ENCODE results near the gene KATNB1. TPM values are rescaled to one million over a fixed set of nuclear protein-coding genes. Genes with fewer than 3 reads are reported as not detected.

KATNB1 gene
- total and polyA plus RNA-seq, 8 donors: 7.8 to 17.0 (median 11.4) TPM

- H3K27ac ChIP-seq: no peak overlapping the region
- no peak for FAIRE-seq
- WGBS, 2 donors: 54 to 55% methylated on average over 3 of the region's 3 CpGs
- TF ChIP-seq, protein P1, sequence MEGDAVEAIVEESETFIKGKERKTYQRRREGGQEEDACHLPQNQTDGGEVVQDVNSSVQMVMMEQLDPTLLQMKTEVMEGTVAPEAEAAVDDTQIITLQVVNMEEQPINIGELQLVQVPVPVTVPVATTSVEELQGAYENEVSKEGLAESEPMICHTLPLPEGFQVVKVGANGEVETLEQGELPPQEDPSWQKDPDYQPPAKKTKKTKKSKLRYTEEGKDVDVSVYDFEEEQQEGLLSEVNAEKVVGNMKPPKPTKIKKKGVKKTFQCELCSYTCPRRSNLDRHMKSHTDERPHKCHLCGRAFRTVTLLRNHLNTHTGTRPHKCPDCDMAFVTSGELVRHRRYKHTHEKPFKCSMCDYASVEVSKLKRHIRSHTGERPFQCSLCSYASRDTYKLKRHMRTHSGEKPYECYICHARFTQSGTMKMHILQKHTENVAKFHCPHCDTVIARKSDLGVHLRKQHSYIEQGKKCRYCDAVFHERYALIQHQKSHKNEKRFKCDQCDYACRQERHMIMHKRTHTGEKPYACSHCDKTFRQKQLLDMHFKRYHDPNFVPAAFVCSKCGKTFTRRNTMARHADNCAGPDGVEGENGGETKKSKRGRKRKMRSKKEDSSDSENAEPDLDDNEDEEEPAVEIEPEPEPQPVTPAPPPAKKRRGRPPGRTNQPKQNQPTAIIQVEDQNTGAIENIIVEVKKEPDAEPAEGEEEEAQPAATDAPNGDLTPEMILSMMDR (IDR thresholded peaks at IDR 0.05): peak; percentile 53 to 71 (median 57)
- no peaks in the 10 kb centered on the region for H3K27me3 ChIP-seq
- peak; percentile 94 to 100 (median 97) for ATAC-seq
- DNase-seq: peak; percentile 72 to 88 (median 81)
- H3K4me1 ChIP-seq: no peaks in the 10 kb centered on the region
- H3K9me3 ChIP-seq: no peaks in the 10 kb centered on the region
- intact Hi-C loops (cut with DNase I): loop anchor here in 2 of 3 donors (5.0 to 10.0 kb wide), 4 partner anchors 68 to 145 kb away; no protein-coding TSS in a partner anchor
- no peak overlapping the region for H3K4me3 ChIP-seq
- no peaks in the 10 kb centered on the region for H3K36me3 ChIP-seq
These were observed 15.4 kb upstream of the KATNB1 start for GRCh38 chr16:57720142-57720575.

DNA sequence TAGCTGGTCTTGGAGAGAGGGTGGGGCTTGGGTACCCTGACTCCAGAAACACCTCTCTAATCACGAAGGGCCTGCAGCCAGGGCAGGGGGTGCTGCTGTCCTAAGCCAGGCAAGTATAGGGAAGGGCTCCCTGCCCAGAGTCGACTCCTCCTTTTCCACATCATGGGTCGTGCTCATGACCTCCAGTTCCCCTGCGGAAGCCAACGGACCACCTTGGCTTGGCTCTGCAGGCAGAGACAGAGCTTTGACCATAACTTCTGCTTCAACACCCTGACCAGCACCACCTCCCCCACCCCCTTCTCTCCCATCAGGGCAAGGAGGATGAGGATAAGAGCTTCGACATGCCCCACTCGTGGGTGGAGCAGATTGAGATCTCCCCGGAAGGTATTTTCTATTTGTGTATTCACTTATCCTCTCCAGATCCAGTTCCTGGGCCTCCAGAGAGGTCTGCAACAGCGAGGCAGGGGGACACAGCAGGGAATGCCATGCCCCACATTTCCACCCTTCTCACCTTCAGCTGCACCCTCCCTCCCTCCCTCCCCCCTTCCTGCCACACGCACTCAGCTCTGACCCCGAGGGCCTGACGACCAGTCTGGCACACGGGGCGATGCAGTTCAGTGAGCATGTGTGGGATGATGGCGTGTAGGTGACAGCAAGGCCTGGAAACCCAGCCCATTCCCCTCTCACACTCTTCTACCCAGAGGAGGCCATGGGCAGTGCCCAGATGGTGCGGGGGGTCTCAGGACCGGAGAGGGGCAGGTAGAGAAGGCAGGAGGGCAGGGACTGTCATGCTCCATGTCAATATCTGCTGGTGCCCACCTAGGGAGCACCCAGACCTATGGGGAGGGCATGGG, 14.0 kb upstream of the KATNB1 start:
- Histone ChIP-seq H3K9me3 (no peaks in the 10 kb centered on the region), H3K4me3 (no peak overlapping the region), H3K27ac (no peak overlapping the region), H3K27me3 (no peaks in the 10 kb centered on the region), H3K4me1 (no peaks in the 10 kb centered on the region), H3K36me3 (no peaks in the 10 kb centered on the region)
- ATAC-seq: no peak
- intact Hi-C loops (cut with DNase I): loop anchor here in 2 of 3 donors (5.0 to 10.0 kb wide), 4 partner anchors 69 to 147 kb away; no protein-coding TSS in a partner anchor
- no peak for FAIRE-seq
- 82% methylated on average over 17 of the region's 17 CpGs for WGBS, 2 donors
- peak in 1 of 6 donors; percentile 50 for DNase-seq
- TF ChIP-seq, protein P1 (IDR thresholded peaks at IDR 0.05): no peak

DNA sequence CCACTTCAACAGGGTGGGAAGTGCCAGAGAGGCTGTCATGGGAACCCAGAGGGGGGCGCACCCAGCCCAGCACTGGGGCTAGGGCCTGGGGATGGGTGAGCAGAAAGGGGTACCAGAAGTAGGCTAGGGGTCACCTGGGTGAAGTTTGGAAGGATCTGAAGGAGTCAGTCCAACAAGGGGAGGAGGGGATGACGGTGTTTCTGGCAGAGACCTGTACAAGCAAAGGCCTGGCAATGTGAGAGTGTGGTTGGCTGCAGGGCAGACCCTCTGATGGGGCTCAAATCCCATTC, 13.4 kb upstream of the KATNB1 start:
- Histone ChIP-seq H3K9me3 (no peaks in the 10 kb centered on the region), H3K4me1 (no peaks in the 10 kb centered on the region), H3K27ac (no peak overlapping the region), H3K4me3 (no peak overlapping the region), H3K27me3 (no peaks in the 10 kb centered on the region), H3K36me3 (no peaks in the 10 kb centered on the region)
- TF ChIP-seq, protein P1 (IDR thresholded peaks at IDR 0.05): no peak
- FAIRE-seq: no peak
- no peak for ATAC-seq
- DNase-seq: no peak
- intact Hi-C loops (cut with DNase I): loop anchor here in 2 of 3 donors (5.0 to 10.0 kb wide), 4 partner anchors 70 to 147 kb away; no protein-coding TSS in a partner anchor
- 88 to 92% methylated on average over 2 of the region's 2 CpGs for WGBS, 2 donors

DNA sequence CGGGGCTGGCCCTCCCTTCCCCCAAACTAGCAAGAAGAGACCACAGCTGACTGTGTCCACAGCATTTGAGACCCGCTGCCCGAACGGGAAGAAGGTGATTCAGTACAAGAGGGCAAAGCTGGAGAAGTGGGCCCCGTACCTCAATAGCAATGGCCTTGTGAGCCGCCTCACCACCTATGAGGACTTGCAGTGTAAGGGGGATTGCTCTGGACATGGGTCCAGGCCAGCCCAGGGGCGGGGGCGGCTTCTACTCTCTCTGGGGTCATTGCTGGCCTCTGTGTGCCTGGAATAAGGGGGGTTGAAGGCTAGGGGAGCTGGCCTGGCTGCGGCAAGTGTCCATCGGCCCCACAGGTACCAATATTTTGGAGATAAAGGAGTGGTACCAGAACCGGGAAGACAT, 12.9 kb upstream of the KATNB1 start:
- Histone ChIP-seq H3K36me3 (no peaks in the 10 kb centered on the region), H3K9me3 (no peaks in the 10 kb centered on the region), H3K4me1 (no peaks in the 10 kb centered on the region), H3K4me3 (no peak overlapping the region), H3K27ac (no peak overlapping the region), H3K27me3 (no peaks in the 10 kb centered on the region)
- TF ChIP-seq, protein P1 (IDR thresholded peaks at IDR 0.05): no peak
- peak in 1 of 6 donors; percentile 48 for DNase-seq
- no peak for FAIRE-seq
- ATAC-seq: no peak
- intact Hi-C loops (cut with DNase I): loop anchor here in 2 of 3 donors (5.0 to 10.0 kb wide), 4 partner anchors 70 to 148 kb away; no protein-coding TSS in a partner anchor
- WGBS, 2 donors: 72 to 80% methylated on average over 11 of the region's 11 CpGs

DNA sequence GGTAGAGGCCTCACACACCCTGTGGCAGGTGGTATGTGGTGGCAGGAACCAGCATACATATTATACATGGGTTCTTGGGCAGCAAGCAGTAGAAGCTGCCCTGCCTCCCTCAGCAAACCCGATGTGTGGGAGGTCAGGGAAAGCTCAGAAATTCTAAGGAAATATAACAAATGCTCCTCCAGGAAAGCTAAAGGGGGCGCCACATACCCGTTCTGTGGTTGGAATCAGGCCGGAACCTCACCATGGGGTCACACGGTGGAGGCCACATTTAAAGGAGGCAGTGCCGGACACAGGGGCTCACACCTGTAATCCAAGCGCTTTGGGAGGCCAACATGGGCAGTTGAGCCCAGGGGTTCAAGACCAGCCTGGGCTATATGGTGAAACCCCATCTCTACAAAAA, 12.4 kb upstream of the KATNB1 start:
- H3K27ac ChIP-seq: no peak overlapping the region
- no peaks in the 10 kb centered on the region for H3K9me3 ChIP-seq
- no peak for ATAC-seq
- H3K27me3 ChIP-seq: no peaks in the 10 kb centered on the region
- intact Hi-C loops (cut with DNase I): loop anchor here in 2 of 3 donors (5.0 to 10.0 kb wide), 4 partner anchors 71 to 148 kb away; no protein-coding TSS in a partner anchor
- peak in 1 of 6 donors; percentile 14 for DNase-seq
- FAIRE-seq: no peak
- no peak overlapping the region for H3K4me3 ChIP-seq
- H3K36me3 ChIP-seq: no peaks in the 10 kb centered on the region
- 66 to 70% methylated on average over 7 of the region's 7 CpGs for WGBS, 2 donors
- TF ChIP-seq, protein P1 (IDR thresholded peaks at IDR 0.05): no peak
- H3K4me1 ChIP-seq: no peaks in the 10 kb centered on the region
